IMR-90 (cell line): Measurements from ENCODE around the gene GIMAP8. TPM values are rescaled to one million over a fixed set of nuclear protein-coding genes. Genes with fewer than 3 reads are reported as not detected.
A peak's percentile ranks its signal among the peaks of the same experiment; 100 is the strongest.

ENCODE experiments used
- ATAC-seq: fragments of 200-7000 bp; cut with Tn5 transposase; 2 replicates; pipeline ENCODE4 v1.9.1; 2020; ENCODE audit warnings: low read depth, mild to moderate bottlenecking, moderate library complexity
- BruUV-seq: library from RNA; stranded (reverse); fragments of 400-500 nt; replicated peaks from 2 replicates; lab custom pipeline; 2021; lab: Mats Ljungman, UMichigan
- CTCF ChIA-PET: fragments of 300-600 bp; formaldehyde crosslinking; extraction: SDS; loops from one replicate; lab custom pipeline; 2021; ENCODE audit warnings: antibody characterized with exemption; lab: Yijun Ruan, JAX
- POLR2A ChIA-PET: fragments of 300-600 bp; sonication (Branson Sonifier 250); formaldehyde crosslinking; loops from one replicate; lab custom pipeline; 2022; ENCODE audit warnings: antibody characterized with exemption; ENCODE audit not compliant: unreplicated experiment; lab: Charles Lee
- DNase-seq: peaks from one replicate; pipeline ENCODE4 v3.0.0; 2013
- H2AFZ ChIP-seq: replicated peaks from 2 replicates; pipeline ENCODE3; 2013; ENCODE audit warnings: low read length, mild to moderate bottlenecking; ENCODE audit not compliant: poor library complexity
- H2AK5ac ChIP-seq: 2 replicates; pipeline ENCODE4 v1.6.1; 2013; ENCODE audit warnings: low read depth, low read length, inconsistent platforms
- H2AK9ac ChIP-seq: replicated peaks from 2 replicates; pipeline ENCODE3; 2013; ENCODE audit warnings: mild to moderate bottlenecking, low read depth, low read length, moderate library complexity; ENCODE audit not compliant: poor library complexity
- H2BK120ac ChIP-seq: 2 replicates; pipeline ENCODE4 v1.6.1; 2013; ENCODE audit warnings: low read depth, low read length, inconsistent platforms
- H2BK15ac ChIP-seq: 3 replicates; pipeline ENCODE4 v1.6.1; 2013; ENCODE audit warnings: low read depth, low read length, inconsistent platforms
- H2BK20ac ChIP-seq: 2 replicates; pipeline ENCODE4 v1.6.1; 2013; ENCODE audit warnings: low read depth, mild to moderate bottlenecking, inconsistent platforms, low read length, moderate library complexity
- H2BK5ac ChIP-seq: 2 replicates; pipeline ENCODE4 v1.6.1; 2013; ENCODE audit warnings: mild to moderate bottlenecking, low read depth, low read length, inconsistent platforms; ENCODE audit not compliant: poor library complexity, severe bottlenecking
- H3K14ac ChIP-seq: replicated peaks from 2 replicates; pipeline ENCODE4 v1.6.1; 2013; ENCODE audit warnings: low read depth, low read length, inconsistent platforms
- H3K18ac ChIP-seq: 2 replicates; pipeline ENCODE4 v1.6.1; 2013; ENCODE audit warnings: low read depth, low read length, control low read depth
- H3K23ac ChIP-seq: 2 replicates; pipeline ENCODE4 v1.6.1; 2013; ENCODE audit warnings: low read depth, low read length, inconsistent platforms
- H3K27ac ChIP-seq: 2 replicates; pipeline ENCODE4 v1.5.1; 2013; ENCODE audit warnings: mild to moderate bottlenecking, control low read depth, low read length; ENCODE audit not compliant: insufficient read depth
- H3K27me3 ChIP-seq: 2 replicates; pipeline ENCODE4 v1.6.1; 2013; ENCODE audit warnings: low read length; ENCODE audit not compliant: control insufficient read depth, insufficient read depth
- H3K36me3 ChIP-seq: 2 replicates; pipeline ENCODE4 v1.6.1; 2013; ENCODE audit warnings: low read length, mixed read lengths; ENCODE audit not compliant: control insufficient read depth, insufficient read depth
- H3K4ac ChIP-seq: 2 replicates; pipeline ENCODE4 v1.6.1; 2013; ENCODE audit warnings: low read depth, low read length, inconsistent platforms
- H3K4me1 ChIP-seq: 2 replicates; pipeline ENCODE4 v1.6.1; 2013; ENCODE audit warnings: low read length, mixed read lengths; ENCODE audit not compliant: control insufficient read depth, insufficient read depth
- H3K4me2 ChIP-seq: 2 replicates; pipeline ENCODE4 v1.6.1; 2013; ENCODE audit warnings: low read depth, mild to moderate bottlenecking, control low read depth, low read length, moderate library complexity
- H3K4me3 ChIP-seq: 2 replicates; pipeline ENCODE4 v1.5.1; 2013; ENCODE audit warnings: low read depth, mild to moderate bottlenecking, control low read depth, low read length, moderate library complexity; ENCODE audit not compliant: insufficient read depth
- H3K56ac ChIP-seq: 2 replicates; pipeline ENCODE4 v1.6.1; 2013; ENCODE audit warnings: low read length, inconsistent platforms; ENCODE audit not compliant: insufficient read depth; ENCODE audit errors: extremely low read depth
- H3K79me1 ChIP-seq, 2 experiments: 2 replicates each; pipeline ENCODE4 v1.6.1; 2013; ENCODE audit warnings: low read length in 2 of 2, inconsistent platforms in 1 of 2, low read depth in 1 of 2
- H3K9ac ChIP-seq: 2 replicates; pipeline ENCODE4 v1.6.1; 2013; ENCODE audit warnings: low read depth, low read length, control low read depth
- H3K9me1 ChIP-seq: 2 replicates; pipeline ENCODE4 v1.6.1; 2013; ENCODE audit warnings: low read length, inconsistent platforms; ENCODE audit not compliant: insufficient read depth
- H3K9me3 ChIP-seq: 2 replicates; pipeline ENCODE4 v1.6.1; 2013; ENCODE audit warnings: low read length; ENCODE audit not compliant: control insufficient read depth, insufficient read depth
- H4K20me1 ChIP-seq: 2 replicates; pipeline ENCODE4 v1.6.1; 2013; ENCODE audit warnings: low read length, inconsistent platforms; ENCODE audit not compliant: insufficient read depth
- H4K5ac ChIP-seq: 2 replicates; pipeline ENCODE4 v1.6.1; 2013; ENCODE audit warnings: mild to moderate bottlenecking, low read depth, low read length, control low read depth
- H4K8ac ChIP-seq, 2 experiments: 2 replicates each; pipeline ENCODE4 v1.6.1; 2013; ENCODE audit warnings: low read depth in 2 of 2, low read length in 2 of 2, control low read depth in 1 of 2, inconsistent platforms in 1 of 2
- H4K91ac ChIP-seq: 2 replicates; pipeline ENCODE4 v1.6.1; 2013; ENCODE audit warnings: low read depth, low read length, inconsistent platforms; ENCODE audit not compliant: insufficient read depth
- BHLHE40 ChIP-seq: fragments of 150-350 bp; IDR thresholded peaks from 2 replicates; pipeline ENCODE4 v1.6.1; 2016; ENCODE audit warnings: mild to moderate bottlenecking, low read depth, low read length
- CEBPB ChIP-seq: IDR thresholded peaks from 2 replicates; pipeline ENCODE4 v1.6.1; 2012; ENCODE audit warnings: low read depth, low read length, improper control_type of control experiment
- FOS ChIP-seq: fragments of 150-350 bp; IDR thresholded peaks from 2 replicates; pipeline ENCODE4 v1.6.1; 2016; ENCODE audit warnings: low read depth, low read length
- MAFK ChIP-seq: IDR thresholded peaks from 2 replicates; pipeline ENCODE4 v1.6.1; 2012; ENCODE audit warnings: low read depth, low read length, improper control_type of control experiment
- MAZ ChIP-seq: IDR thresholded peaks from 2 replicates; pipeline ENCODE4 v1.6.1; 2012; ENCODE audit warnings: low read depth, mild to moderate bottlenecking, low read length, improper control_type of control experiment, moderate library complexity, borderline replicate concordance
- POLR2A ChIP-seq: IDR thresholded peaks from 2 replicates; pipeline ENCODE4 v1.6.1; 2012; ENCODE audit warnings: mild to moderate bottlenecking, low read depth, low read length
- RCOR1 ChIP-seq: IDR thresholded peaks from 2 replicates; pipeline ENCODE4 v1.6.1; 2012; ENCODE audit warnings: mild to moderate bottlenecking, low read length, improper control_type of control experiment; ENCODE audit not compliant: insufficient replicate concordance
- SMC3 ChIP-seq: fragments of 150-350 bp; IDR thresholded peaks from 2 replicates; pipeline ENCODE4 v1.6.1; 2016; ENCODE audit warnings: low read depth, mild to moderate bottlenecking, antibody characterized with exemption, low read length, moderate library complexity
- WGBS, 2 experiments: methylation state at CpG; one replicate each; pipeline versions ENCODE4 v1.1.5 to v1.1.7; 2013; ENCODE audit warnings: missing lambda C conversion rate in 2 of 2; ENCODE audit not compliant: insufficient read length in 1 of 2; ENCODE audit errors: extremely low coverage in 2 of 2; 5-methylcytosine and 5-hydroxymethylcytosine counted together
- dilution Hi-C: fragments of 300-500 bp; cut with HindIII; formaldehyde crosslinking; loops from one replicate; pipeline ENCODE4 v1.14.3; 2018; ENCODE audit warnings: low sequenced_read_pairs; ENCODE audit not compliant: unreplicated experiment
- in situ Hi-C: fragments of 300-500 bp; cut with MboI; formaldehyde crosslinking; loops from 3 replicates; pipeline ENCODE4 v1.14.3; 2019; ENCODE audit warnings: low sequenced_read_pairs, inconsistent platforms, mixed read lengths
- intact Hi-C: fragments of 100-400 bp; cut with micrococcal nuclease; formaldehyde crosslinking; loops from 2 replicates; pipeline ENCODE4 v1.10.0; 2022
- polyA plus RNA-seq, 3 experiments: library from polyadenylated mRNA; depleted of rRNA; stranded (reverse); fragments of >200 nt; gene quantifications; 2 replicates each; pipeline ENCODE4 v1.2.3, GENCODE V29; 2012; ENCODE audit warnings: low replicate concordance in 1 of 3
- total RNA-seq: library from RNA; depleted of rRNA; stranded (reverse); fragments of >200 nt; gene quantifications from 2 replicates; pipeline ENCODE4 v1.2.3, GENCODE V29; 2012
- TF ChIP-seq, protein P1 (sequence below): fragments of 150-350 bp; IDR thresholded peaks from 2 replicates; pipeline ENCODE4 v1.6.1; 2016; ENCODE audit warnings: low read depth, mild to moderate bottlenecking, low read length, moderate library complexity, borderline replicate concordance

The GIMAP8 gene
- total and polyA plus RNA-seq, 2 of the 4 experiments (the other 2 are of a cell fraction): not detected

DNA sequence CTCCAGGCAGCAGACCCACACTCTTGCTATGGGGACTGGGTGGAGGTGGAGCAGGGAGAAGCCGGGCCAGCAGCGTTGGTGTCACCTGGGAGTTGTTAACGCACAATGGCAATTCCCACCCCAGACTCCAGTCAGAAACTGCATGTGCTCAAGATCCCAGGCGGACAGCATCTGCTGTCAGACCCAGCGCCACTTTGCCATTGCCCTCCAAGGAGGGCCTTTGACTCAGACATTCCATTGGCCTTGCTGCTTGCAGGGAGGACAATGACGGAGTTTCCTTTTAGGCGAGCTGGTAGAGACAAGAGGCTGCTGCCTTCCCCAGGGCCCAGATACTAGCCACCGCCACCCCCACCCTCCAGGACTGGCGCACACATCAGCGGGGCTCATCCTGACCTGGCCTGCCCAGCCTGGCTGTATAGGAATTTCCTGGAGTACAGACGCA is 36.8 kb upstream of the GIMAP8 start:
- peak; percentile 32 for ATAC-seq

More for the DNA sequence above, 36.8 kb upstream of the GIMAP8 start:
- POLR2A ChIA-PET: no interaction called here
- H3K9me3 ChIP-seq: no peaks in the 10 kb centered on the region
- H3K56ac ChIP-seq: no peak overlapping the region
- H3K14ac ChIP-seq: no peak overlapping the region
- TF ChIP-seq FOS: no peak
- no peak for TF ChIP-seq SMC3
- no peak for TF ChIP-seq MAZ
- no peak for TF ChIP-seq RCOR1
- no peak for TF ChIP-seq BHLHE40
- no peak for TF ChIP-seq POLR2A
- TF ChIP-seq, protein P1, sequence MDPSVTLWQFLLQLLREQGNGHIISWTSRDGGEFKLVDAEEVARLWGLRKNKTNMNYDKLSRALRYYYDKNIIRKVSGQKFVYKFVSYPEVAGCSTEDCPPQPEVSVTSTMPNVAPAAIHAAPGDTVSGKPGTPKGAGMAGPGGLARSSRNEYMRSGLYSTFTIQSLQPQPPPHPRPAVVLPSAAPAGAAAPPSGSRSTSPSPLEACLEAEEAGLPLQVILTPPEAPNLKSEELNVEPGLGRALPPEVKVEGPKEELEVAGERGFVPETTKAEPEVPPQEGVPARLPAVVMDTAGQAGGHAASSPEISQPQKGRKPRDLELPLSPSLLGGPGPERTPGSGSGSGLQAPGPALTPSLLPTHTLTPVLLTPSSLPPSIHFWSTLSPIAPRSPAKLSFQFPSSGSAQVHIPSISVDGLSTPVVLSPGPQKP: no peak
- no peak for TF ChIP-seq CEBPB
- no peak for TF ChIP-seq MAFK
- no peak overlapping the region for H2BK15ac ChIP-seq
- no peak overlapping the region for H2AK9ac ChIP-seq
- CTCF ChIA-PET: no interaction called here
- no peaks in the 10 kb centered on the region for H3K9me1 ChIP-seq
- H3K36me3 ChIP-seq: no peaks in the 10 kb centered on the region; the same call in 1 of the 2 replicates
- no peak overlapping the region for H4K91ac ChIP-seq
- no peak overlapping the region for H2AFZ ChIP-seq
- no peak overlapping the region for H3K4ac ChIP-seq
- in situ Hi-C loops (loop anchor here (25.0 kb wide), 2 partner anchors 551 to 574 kb away; partner anchors contain the start of genes ATP6V0E2, KCNH2 and NOS3), intact Hi-C loops (no loop called here), dilution Hi-C loops (no loop called here)
- no peak overlapping the region for H4K8ac ChIP-seq
- H3K9ac ChIP-seq: no peak overlapping the region
- no peak overlapping the region for H3K18ac ChIP-seq
- no peak overlapping the region for H2AK5ac ChIP-seq
- BruUV-seq: no TSS peak
- no peak overlapping the region for H3K4me2 ChIP-seq
- no peaks in the 10 kb centered on the region for H3K27me3 ChIP-seq
- H3K79me1 ChIP-seq: no peaks in the 10 kb centered on the region
- no peak overlapping the region for H3K4me3 ChIP-seq
- 88% methylated on average over 3 of the region's 11 CpGs; no CpG with 5 or more reads in 1 of the 2 experiments for WGBS, 2 experiments
- no peak overlapping the region for H2BK5ac ChIP-seq
- no peaks in the 10 kb centered on the region for H3K4me1 ChIP-seq
- H2BK120ac ChIP-seq: no peak overlapping the region
- H2BK20ac ChIP-seq: no peak overlapping the region
- peak; percentile 8 for DNase-seq
- H4K20me1 ChIP-seq: no peaks in the 10 kb centered on the region; the same call in 1 of the 2 replicates
- H4K5ac ChIP-seq: no peak overlapping the region
- H3K27ac ChIP-seq: no peak overlapping the region
- no peak overlapping the region for H3K23ac ChIP-seq
